CD4-positive, alpha-beta T cell treated with Interleukin-15 for 4 hours (primary cell): ENCODE results near the gene KCNH1.

ENCODE experiments used
- DNase-seq: peaks from one replicate; pipeline ENCODE4 v3.0.0-alpha.2; 2020; ENCODE audit warnings: low spot score

Gene KCNH1

GRCh38 chr1:210711825-210712612 is 421.9 kb downstream of the KCNH1 start:
- no peak for DNase-seq

DNA sequence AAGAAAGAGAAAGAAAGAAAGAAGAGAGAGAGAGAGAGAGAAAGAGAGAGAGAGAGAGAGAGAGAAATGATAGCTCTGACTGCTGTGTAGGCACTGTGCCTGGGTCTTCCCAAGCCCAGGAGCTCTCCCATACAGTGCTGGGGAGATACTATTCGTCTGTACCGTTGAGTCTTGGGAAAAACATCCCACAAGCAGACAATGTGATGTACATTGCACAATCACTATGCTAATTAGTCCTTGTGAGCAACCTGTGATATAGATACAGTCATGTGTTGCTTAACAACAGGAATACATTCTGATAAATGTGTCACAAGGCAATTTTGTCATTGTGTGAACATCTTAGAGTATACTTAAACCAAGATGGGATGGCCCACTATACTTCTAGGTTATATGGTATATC is 424.2 kb downstream of the KCNH1 start:
- no peak for DNase-seq

GRCh38 chr1:210707300-210708240 is 426.4 kb downstream of the KCNH1 start:
- no peak for DNase-seq

GRCh38 chr1:210706246-210706645 is 427.7 kb downstream of the KCNH1 start:
- no peak for DNase-seq

- no peak for DNase-seq
Observed at GRCh38 chr1:210705086-210705485, 428.9 kb downstream of the KCNH1 start.

DNA sequence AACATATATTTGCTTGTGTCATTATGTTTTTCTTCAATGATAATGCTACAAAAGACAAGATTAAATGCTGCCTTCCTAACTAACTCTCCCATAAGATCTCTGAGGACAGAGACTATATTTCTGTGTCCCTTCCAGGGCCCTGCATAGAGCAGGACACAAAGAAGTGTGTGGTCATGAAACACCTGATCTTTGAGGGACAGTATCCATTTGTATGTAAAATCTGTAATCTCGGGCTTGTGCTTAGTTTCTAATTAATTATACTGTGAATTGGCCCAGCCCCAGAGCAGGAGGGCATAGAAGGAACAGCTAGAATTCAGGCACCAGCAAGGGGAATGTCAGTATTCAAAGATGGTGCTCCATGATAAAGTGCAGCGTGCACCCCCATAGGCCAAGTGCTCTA is 430.4 kb downstream of the KCNH1 start:
- no peak for DNase-seq

GRCh38 chr1:210702506-210702905 is 431.4 kb downstream of the KCNH1 start:
- DNase-seq, result no peak

DNA sequence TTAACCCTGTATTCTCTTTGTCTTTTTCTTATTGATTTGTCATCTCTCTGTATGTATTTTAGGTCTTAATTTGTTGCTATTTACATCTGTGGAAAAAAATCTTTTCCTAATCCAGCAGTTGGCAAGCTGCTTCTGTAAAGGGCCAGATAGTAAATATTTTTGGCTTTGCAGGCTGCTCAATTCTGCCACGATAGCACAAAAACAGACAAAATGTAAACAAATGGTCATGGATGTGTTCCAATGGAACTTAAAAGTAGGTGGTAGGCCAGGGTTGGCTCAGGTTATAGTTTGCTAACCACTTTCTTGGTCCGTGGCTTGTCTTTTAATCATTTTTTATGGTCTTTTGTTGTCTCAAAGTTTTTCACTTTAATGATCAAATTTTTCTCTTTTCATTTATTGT is 433.4 kb downstream of the KCNH1 start:
- no peak for DNase-seq

GRCh38 chr1:210700083-210700482 is 433.9 kb downstream of the KCNH1 start:
- no peak for DNase-seq

- no peak for DNase-seq
Observed at GRCh38 chr1:210698661-210699060, 435.3 kb downstream of the KCNH1 start.

GRCh38 chr1:210697185-210697584 is 436.8 kb downstream of the KCNH1 start:
- no peak for DNase-seq

GRCh38 chr1:210696709-210697108 is 437.2 kb downstream of the KCNH1 start:
- no peak for DNase-seq

DNA sequence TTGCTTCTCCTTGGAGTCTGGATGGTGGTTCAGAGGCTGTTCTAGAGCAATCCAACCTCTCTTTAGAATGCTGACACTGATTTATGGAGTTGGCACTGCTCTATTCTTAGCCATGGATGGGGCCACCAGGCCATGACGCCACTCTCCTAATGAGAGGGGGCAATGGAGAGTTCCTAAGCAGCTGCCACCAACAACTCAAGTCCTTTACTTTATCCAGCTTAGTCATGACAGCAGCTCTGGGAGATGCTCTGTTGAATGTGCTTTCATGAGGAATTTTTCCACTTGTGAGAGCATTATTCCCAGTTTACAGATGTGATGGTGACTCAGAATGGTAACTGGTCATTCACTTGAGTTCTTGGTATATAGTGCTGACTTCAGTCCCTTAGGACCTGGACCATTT is 438.9 kb downstream of the KCNH1 start:
- no peak for DNase-seq

DNA sequence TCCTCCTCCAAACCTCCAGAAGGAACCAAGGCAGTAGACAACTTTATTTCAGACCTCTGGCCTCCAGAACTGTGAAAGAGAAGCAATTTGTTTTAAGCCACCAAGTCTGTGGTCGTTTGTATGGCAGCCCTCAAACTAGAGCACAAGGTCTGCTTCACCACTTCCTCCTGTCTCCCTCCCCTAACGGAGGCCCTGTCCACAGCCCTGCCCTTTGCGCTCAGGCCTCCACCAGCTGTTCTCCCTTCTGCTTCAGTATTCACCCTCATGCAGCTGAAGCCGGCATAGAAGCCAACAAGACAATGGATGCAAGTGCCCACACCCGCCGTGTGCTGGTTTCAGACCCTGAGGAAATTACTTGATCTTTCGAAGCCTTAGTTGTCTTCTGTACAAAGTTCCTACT is 441.2 kb downstream of the KCNH1 start:
- no peak for DNase-seq

DNA sequence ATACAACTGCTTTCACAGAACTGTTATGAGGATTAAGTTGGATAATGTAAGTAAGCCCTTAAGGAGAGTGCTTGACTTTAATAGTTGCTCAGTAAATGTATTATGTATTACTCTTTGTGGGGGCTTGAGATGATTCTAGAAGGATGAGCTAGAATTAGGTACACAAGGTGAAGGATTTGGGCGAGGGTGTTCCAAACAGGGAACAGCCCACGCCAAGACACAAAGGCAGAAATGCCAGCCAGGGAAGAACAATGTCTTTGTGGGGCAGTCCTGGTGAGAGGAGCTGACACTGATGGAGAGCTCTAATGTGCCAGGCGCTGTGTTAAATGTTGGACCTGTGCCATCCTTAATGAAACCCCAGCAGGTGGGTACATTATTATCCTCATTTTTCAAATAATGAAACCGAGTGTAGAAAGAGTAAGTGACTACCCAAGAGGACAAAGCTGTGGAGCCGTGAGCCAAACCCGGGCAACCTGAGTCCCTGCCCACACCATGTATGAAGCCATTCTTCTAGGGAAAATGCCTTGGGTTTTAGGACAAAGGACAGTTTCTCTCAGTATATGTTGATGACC is 442.8 kb downstream of the KCNH1 start:
- DNase-seq, result no peak

GRCh38 chr1:210690236-210690635 is 443.7 kb downstream of the KCNH1 start:
- no peak for DNase-seq

- no peak for DNase-seq
Observed at GRCh38 chr1:210689826-210690225, 444.1 kb downstream of the KCNH1 start.

DNA sequence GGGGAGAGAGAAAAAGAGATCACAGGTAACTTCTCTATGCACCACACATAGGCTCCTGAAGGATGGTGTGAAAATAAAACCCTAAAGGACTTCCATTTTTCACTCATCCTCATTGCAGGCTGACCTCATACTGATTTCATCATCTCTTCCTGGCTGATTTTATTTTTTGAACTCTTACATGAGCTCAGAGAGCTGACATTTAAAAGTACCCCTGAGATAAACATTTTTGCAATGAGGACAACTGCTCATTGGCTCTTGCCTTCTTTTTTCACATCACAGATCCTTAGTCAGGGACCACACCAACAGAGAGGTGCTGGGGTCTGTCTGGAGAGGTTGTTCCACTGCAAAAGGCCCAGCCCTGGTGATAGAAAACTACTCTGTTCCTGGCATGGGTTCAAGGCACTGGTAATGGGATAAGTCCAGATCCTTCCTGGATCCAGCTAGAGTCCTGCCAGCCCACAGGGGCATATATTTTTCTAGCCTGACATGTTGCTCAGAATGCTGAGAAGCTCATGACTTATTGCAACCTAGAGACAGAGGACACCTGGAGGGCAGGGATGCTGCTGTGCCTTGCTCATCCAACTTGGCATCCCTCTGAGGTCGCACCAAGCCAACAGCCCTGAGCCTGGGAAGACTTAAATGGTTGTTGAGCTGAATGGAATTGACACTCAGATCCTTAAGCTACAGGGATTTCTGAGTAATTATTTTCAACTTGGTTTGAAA is 445.3 kb downstream of the KCNH1 start:
- DNase-seq, result no peak

DNA sequence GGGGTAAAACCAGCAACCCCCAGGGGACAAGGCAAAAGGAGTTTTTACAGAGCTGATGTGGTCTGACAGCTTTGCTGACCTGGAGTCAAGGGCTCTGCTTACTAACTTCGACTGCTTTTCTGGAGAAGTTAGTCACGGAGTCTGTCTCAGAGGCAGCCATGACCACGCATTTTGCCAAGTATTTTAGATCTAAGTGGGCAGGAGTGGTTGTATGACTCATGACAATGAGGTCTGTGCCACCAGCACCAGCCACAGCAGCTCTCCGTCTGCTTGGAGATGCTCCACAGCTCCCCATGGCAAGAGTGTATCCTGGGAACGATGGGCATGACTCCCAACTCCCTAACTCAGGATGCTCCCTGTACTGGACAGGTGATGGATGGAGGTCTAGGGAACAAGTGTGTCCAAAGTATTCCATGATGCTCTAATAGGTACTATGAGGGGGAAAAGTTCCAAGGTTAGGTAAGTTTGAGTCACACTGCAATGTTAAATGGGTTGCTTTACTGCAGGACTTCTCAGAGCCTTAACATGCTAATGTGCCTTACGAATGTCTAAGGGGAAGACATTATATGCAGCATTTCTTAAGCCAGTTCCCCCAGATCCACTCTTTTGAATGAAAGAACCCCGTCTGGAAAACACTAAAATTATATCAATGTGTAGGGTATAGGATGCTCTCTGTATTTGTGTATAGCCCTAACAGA is 446.2 kb downstream of the KCNH1 start:
- DNase-seq, result no peak

- DNase-seq, result no peak
Observed at GRCh38 chr1:210686841-210687240, 447.1 kb downstream of the KCNH1 start.

- no peak for DNase-seq
Observed at GRCh38 chr1:210685295-210685650, 448.7 kb downstream of the KCNH1 start.
